Fibroblast of lung (primary cell): Measurements from ENCODE around the gene LRFN2.

Source experiments
- EZH2 ChIP-seq: IDR thresholded peaks from 2 replicates; pipeline ENCODE4 v1.5.1; 2012; ENCODE audit warnings: low read length, control low read depth, mild to moderate bottlenecking; ENCODE audit errors: missing control alignments
- TF ChIP-seq, protein P1 (sequence below), 2 donors: IDR thresholded peaks in 1 of 2; conservative IDR thresholded peaks in 1 of 2; 1 replicate in 1 of 2; 2 replicates in 1 of 2; pipeline ENCODE4 v1.5.1; 2011 to 2012; ENCODE audit warnings: low read length in 2 of 2, control low read depth in 1 of 2, inconsistent platforms in 1 of 2, low read depth in 1 of 2, mild to moderate bottlenecking in 1 of 2

DNA sequence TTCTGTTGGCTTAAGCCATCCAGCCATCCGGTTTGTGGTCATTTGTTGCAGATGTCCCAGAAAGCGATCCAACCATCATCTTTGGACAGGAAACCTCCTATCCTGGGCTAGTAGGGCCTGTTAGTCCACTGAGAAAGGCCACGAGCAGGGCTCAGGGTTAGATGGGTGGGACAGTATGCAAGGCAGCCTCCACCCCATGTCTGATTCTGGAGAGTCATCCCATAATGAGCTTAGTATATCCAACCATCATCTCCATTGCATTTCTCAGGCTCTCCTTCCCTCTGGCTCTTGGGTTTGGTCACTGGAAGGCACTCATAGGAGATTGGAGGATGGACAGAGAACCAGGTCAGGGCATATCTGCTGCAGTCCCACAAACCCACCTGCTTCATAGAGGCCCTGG is 117.8 kb downstream of the LRFN2 start:
- TF ChIP-seq, protein P1, sequence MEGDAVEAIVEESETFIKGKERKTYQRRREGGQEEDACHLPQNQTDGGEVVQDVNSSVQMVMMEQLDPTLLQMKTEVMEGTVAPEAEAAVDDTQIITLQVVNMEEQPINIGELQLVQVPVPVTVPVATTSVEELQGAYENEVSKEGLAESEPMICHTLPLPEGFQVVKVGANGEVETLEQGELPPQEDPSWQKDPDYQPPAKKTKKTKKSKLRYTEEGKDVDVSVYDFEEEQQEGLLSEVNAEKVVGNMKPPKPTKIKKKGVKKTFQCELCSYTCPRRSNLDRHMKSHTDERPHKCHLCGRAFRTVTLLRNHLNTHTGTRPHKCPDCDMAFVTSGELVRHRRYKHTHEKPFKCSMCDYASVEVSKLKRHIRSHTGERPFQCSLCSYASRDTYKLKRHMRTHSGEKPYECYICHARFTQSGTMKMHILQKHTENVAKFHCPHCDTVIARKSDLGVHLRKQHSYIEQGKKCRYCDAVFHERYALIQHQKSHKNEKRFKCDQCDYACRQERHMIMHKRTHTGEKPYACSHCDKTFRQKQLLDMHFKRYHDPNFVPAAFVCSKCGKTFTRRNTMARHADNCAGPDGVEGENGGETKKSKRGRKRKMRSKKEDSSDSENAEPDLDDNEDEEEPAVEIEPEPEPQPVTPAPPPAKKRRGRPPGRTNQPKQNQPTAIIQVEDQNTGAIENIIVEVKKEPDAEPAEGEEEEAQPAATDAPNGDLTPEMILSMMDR (conservative IDR thresholded peaks at IDR 0.05 in 1 of 2, IDR thresholded peaks at IDR 0.05 in 1 of 2; ENCODE audit: low read depth in 1 of 2, low read length in 2 of 2), result no peak
- TF ChIP-seq EZH2, result no peak
